SJCRH30 (cell line): ENCODE data around the gene TTC28. TPM values are rescaled to one million over a fixed set of nuclear protein-coding genes. Genes with fewer than 3 reads are reported as not detected.
A peak's percentile ranks its signal among the peaks of the same experiment; 100 is the strongest.
"Not testable (repeated sequence)": the region's sequence is repeated elsewhere in the genome, so short reads cannot be mapped to it uniquely, and the experiment has no call there.

Experiments
- DNase-seq, 2 experiments: peaks; one replicate each; pipeline ENCODE4 v3.0.0-alpha.2; 2015 to 2020
- H3K27ac ChIP-seq: fragments of 250-450 bp; sonication (Bioruptor Pico); 2 replicates; pipeline ENCODE4 v1.5.1; 2020; ENCODE audit warnings: mild to moderate bottlenecking, moderate library complexity
- H3K27me3 ChIP-seq: fragments of 250-450 bp; sonication (Bioruptor Pico); 2 replicates; pipeline ENCODE4 v1.5.1; 2020; ENCODE audit warnings: mild to moderate bottlenecking, moderate library complexity
- H3K36me3 ChIP-seq: fragments of 250-450 bp; sonication (Bioruptor Pico); 2 replicates; pipeline ENCODE4 v1.5.1; 2020; ENCODE audit warnings: mild to moderate bottlenecking, moderate library complexity
- H3K4me1 ChIP-seq: fragments of 250-450 bp; sonication (Bioruptor Pico); 2 replicates; pipeline ENCODE4 v1.5.1; 2020; ENCODE audit warnings: mild to moderate bottlenecking, moderate library complexity
- H3K4me3 ChIP-seq: fragments of 250-450 bp; sonication (Bioruptor Pico); 2 replicates; pipeline ENCODE4 v1.5.1; 2020; ENCODE audit warnings: mild to moderate bottlenecking, moderate library complexity
- H3K9me3 ChIP-seq: fragments of 250-450 bp; sonication (Bioruptor Pico); replicated peaks from 2 replicates; pipeline ENCODE4 v1.5.1; 2020; ENCODE audit warnings: mild to moderate bottlenecking, moderate library complexity
- total RNA-seq: library from RNA; depleted of rRNA; stranded (reverse); fragments of >200 nt; shearing (Covaris generic); gene quantifications from 2 replicates; pipeline ENCODE4 v1.2.3, GENCODE V29; 2014

The TTC28 gene
- total RNA-seq, 1 experiment from 2014 or later = 12.8 TPM

DNA sequence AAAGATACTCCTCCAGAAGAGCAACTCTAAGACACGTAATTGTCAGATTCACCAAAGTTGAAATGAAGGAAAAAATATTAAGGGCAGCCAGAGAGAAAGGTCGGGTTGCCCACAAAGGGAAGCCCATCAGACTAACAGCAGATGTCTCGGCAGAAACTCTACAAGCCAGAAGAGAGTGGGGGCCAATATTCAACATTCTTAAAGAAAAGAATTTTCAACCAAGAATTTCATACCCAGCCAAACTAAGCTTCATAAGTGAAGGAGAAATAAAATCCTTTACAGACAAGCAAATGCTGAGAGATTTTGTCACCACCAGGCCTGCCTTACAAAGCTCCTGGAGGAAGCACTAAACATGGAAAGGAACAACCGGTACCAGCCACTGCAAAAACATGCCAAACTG, 149.1 kb downstream of the TTC28 start:
- H3K9me3 ChIP-seq = peaks cover 25% of the 10 kb centered on the region
- H3K4me1 ChIP-seq, H3K4me3 ChIP-seq, DNase-seq, H3K27ac ChIP-seq, H3K27me3 ChIP-seq, H3K36me3 ChIP-seq: not testable (repeated sequence)

- H3K4me3 ChIP-seq, H3K27ac ChIP-seq, DNase-seq, H3K27me3 ChIP-seq, H3K36me3 ChIP-seq, H3K4me1 ChIP-seq: not testable (repeated sequence)
- H3K9me3 ChIP-seq = peaks cover 25% of the 10 kb centered on the region
Observed at GRCh38 chr22:28529144-28529543, 150.5 kb downstream of the TTC28 start.

DNA sequence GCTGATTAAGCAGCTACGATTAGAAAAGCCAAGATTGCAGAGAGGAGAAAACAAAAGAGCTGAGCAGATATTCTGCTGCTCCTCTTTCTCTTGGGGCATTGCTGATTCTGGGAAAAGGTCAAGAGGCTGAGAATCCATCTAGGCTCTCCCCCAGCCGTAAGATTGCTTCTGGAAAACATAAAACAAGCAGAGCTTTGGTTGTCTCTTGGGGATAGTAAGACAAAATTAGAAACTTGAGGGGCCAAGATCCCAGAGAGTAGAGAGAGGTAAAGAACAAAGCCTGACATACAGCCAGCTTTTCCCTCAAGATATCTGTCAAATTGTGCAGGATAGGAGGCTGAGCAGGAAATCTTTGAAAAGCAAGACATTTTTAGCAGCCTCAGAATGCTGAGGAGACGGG, 158.2 kb downstream of the TTC28 start:
- H3K27me3 ChIP-seq = no peaks in the 10 kb centered on the region
- no peaks in the 10 kb centered on the region for H3K9me3 ChIP-seq
- no peaks in the 10 kb centered on the region for H3K36me3 ChIP-seq
- no peak overlapping the region for H3K27ac ChIP-seq
- no peaks in the 10 kb centered on the region for H3K4me1 ChIP-seq
- no peak for DNase-seq
- H3K4me3 ChIP-seq = no peak overlapping the region

GRCh38 chr22:28514321-28514821, 165.3 kb downstream of the TTC28 start:
- Histone ChIP-seq H3K9me3 (no peaks in the 10 kb centered on the region), H3K36me3 (no peaks in the 10 kb centered on the region), H3K27ac (no peak overlapping the region), H3K4me1 (no peaks in the 10 kb centered on the region), H3K27me3 (no peaks in the 10 kb centered on the region), H3K4me3 (no peak overlapping the region)
- no peak for DNase-seq

DNA sequence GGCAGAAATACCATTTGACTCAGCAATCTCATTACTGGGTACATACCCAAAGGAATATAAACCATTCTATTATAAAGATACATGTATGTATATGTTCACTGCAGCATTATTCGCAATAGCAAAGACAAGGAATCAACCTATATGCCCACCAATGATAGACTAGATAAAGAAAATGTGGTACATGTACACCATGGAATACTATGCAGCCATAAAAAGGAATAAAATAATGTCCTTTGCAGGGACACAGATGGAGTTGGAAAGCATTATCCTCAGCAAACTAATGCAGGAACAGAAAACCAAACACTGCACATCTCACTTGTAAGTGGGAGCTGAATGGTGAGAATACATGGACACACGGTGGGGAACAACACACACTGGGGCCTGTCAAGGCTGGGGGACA, 167.3 kb downstream of the TTC28 start:
- not testable (repeated sequence) for DNase-seq, H3K4me3 ChIP-seq, H3K27ac ChIP-seq, H3K9me3 ChIP-seq, H3K4me1 ChIP-seq, H3K36me3 ChIP-seq, H3K27me3 ChIP-seq

DNA sequence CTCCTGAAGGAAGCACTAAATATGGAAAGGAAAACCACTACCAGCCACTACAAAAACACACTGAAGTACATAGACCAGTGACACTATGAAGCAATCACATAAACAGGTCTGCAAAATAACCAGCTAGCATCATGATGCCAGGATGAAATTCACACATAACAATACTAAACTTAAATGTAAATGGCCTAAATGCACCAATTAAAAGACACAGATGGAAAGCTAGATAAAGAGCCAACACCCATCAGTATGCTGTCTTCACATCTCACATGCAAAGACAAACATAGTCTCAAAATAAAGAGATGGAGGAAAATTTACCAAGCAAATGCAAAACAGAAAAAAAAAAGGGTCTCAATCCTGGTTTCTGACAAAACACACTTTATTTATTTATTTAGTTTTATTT, 171.7 kb downstream of the TTC28 start:
- Histone ChIP-seq H3K27ac (no peak overlapping the region), H3K9me3 (no peaks in the 10 kb centered on the region), H3K27me3 (no peaks in the 10 kb centered on the region), H3K36me3 (no peaks in the 10 kb centered on the region), H3K4me3 (no peak overlapping the region), H3K4me1 (peaks cover 8% of the 10 kb centered on the region; the same call in 1 of the 2 replicates)
- DNase-seq = no peak

DNA sequence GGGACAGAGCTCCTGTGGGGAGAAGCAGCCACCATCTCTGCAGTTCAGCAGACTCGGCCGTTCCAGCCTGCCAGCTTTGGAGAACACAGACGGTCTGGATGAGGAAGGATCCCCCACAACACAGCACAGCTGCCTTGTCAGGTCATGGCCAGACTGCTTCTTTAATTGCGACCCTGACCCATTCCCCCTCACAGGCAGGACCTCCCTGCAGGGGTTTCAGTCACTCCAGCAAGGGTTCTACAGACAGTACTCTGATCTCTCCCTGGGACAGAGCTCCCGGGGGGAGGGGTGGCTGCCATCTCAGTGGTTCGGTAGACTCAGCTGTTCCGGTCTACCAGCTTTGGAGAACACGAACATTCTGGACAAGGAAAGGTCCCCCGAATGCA, 173.5 kb downstream of the TTC28 start:
- Histone ChIP-seq H3K36me3 (no peaks in the 10 kb centered on the region), H3K4me3 (peak overlapping the region; percentile 59), H3K27ac (peak overlapping the region; percentile 88), H3K9me3 (no peaks in the 10 kb centered on the region), H3K4me1 (peaks cover 8% of the 10 kb centered on the region; the same call in 1 of the 2 replicates), H3K27me3 (no peaks in the 10 kb centered on the region)
- peak; percentile 72 to 75 for DNase-seq

DNA sequence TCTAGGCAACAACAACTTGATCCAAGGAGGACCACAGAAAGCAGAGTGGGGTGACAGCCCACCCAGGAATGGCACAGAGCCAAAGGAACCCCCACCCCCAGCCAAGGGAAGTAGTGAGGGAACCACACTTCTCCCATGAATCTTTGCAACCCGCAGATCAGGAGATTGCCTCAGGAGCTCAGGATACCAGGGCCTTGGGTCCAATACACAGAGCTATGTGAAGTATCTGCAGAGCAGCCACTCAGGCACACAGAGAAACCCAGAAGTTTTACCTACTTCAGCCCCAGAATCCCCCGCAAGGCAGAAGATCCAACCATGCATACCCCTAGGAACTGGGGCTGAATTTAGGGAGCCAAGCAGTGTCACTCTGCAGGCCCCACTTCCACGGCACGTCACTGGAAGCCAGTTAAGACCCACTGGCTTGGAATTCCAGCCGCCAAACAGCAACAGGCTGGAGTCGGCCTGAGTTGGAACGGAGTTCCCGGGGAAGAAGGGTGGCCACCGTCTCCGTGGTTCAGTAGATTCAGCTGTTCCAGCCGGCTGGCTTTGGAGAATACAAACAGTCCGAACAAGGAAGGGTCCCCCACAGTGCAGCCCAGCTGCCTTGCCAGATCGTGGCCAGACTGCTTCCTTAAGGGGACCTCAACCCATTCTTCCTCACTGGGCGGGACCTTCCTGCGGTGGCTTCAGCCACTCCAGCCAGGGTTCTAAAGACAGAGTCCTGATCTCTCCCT, 174.1 kb downstream of the TTC28 start:
- no peaks in the 10 kb centered on the region for H3K9me3 ChIP-seq
- peak; percentile 78 to 84 for DNase-seq
- peaks cover 8% of the 10 kb centered on the region; the same call in 1 of the 2 replicates for H3K4me1 ChIP-seq
- peak overlapping the region; percentile 88 for H3K27ac ChIP-seq
- peak overlapping the region; percentile 59 for H3K4me3 ChIP-seq
- no peaks in the 10 kb centered on the region for H3K36me3 ChIP-seq
- H3K27me3 ChIP-seq = no peaks in the 10 kb centered on the region

DNA sequence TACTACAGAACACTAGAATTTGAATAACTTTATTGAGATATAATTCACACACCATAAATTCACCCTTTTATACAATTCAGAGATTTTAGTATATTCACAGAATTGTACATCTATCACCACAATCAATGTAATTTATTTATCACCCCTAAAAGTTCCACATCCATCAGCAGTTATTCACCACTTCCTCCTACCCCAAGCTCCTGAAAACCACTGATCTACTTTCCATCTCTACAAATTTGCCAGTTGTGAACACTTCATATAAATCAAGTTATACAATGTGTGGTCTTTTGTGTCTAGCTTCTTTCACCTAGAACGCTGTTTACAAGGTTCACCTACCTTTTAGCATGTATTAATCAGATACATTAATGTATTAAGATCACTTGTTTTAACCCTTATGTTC, 179.6 kb downstream of the TTC28 start:
- no peak for DNase-seq
- no peaks in the 10 kb centered on the region for H3K4me1 ChIP-seq

DNA sequence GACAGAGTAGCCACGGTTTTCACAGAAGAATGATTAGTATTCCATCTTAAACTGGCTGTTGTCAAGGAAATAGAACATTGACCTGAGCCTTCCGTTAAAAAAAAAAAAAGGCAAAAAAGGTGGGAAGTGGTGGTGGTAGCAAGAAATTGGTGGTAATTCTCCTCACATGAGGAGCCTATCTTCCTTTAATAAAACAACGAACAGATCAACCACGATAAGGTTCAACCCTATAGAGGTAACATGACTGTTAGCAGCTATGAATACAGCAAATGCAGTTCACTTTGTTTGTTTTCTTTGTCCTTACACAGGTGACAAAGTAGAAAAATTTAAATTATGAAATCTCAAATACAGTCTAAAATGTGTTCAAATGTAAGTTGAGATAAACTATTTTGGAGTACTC, 181.6 kb downstream of the TTC28 start:
- no peak overlapping the region for H3K4me3 ChIP-seq
- DNase-seq = no peak

More for the DNA sequence above, 179.6 kb downstream of the TTC28 start:
- H3K36me3 ChIP-seq = no peaks in the 10 kb centered on the region
- no peaks in the 10 kb centered on the region for H3K27me3 ChIP-seq
- no peaks in the 10 kb centered on the region for H3K9me3 ChIP-seq
- H3K27ac ChIP-seq = no peak overlapping the region
- H3K4me3 ChIP-seq = no peak overlapping the region

GRCh38 chr22:28497188-28497587, 182.5 kb downstream of the TTC28 start:
- Histone ChIP-seq H3K36me3 (no peaks in the 10 kb centered on the region), H3K4me1 (no peaks in the 10 kb centered on the region), H3K27me3 (no peaks in the 10 kb centered on the region), H3K4me3 (no peak overlapping the region), H3K27ac (no peak overlapping the region), H3K9me3 (no peaks in the 10 kb centered on the region)
- DNase-seq = no peak

More for the DNA sequence above, 181.6 kb downstream of the TTC28 start:
- Histone ChIP-seq H3K9me3 (no peaks in the 10 kb centered on the region), H3K27me3 (no peaks in the 10 kb centered on the region), H3K4me1 (no peaks in the 10 kb centered on the region), H3K36me3 (no peaks in the 10 kb centered on the region), H3K27ac (no peak overlapping the region)

- not testable (repeated sequence) for H3K27ac ChIP-seq, H3K4me3 ChIP-seq, H3K4me1 ChIP-seq, H3K27me3 ChIP-seq, H3K9me3 ChIP-seq, H3K36me3 ChIP-seq, DNase-seq
Observed at GRCh38 chr22:28491289-28491688, 188.4 kb downstream of the TTC28 start.

- no peaks in the 10 kb centered on the region for H3K36me3 ChIP-seq
- H3K27me3 ChIP-seq = no peaks in the 10 kb centered on the region
- no peak overlapping the region for H3K27ac ChIP-seq
- DNase-seq = no peak
- H3K9me3 ChIP-seq = peaks cover 4% of the 10 kb centered on the region; the same call in 1 of the 2 replicates
- no peak overlapping the region for H3K4me3 ChIP-seq
- no peaks in the 10 kb centered on the region for H3K4me1 ChIP-seq
Observed at GRCh38 chr22:28488825-28489224, 190.8 kb downstream of the TTC28 start.

GRCh38 chr22:28484662-28485061, 195.0 kb downstream of the TTC28 start:
- Histone ChIP-seq H3K27me3 (no peaks in the 10 kb centered on the region), H3K36me3 (no peaks in the 10 kb centered on the region), H3K4me3 (no peak overlapping the region), H3K9me3 (no peaks in the 10 kb centered on the region), H3K27ac (no peak overlapping the region), H3K4me1 (no peaks in the 10 kb centered on the region; the same call in 1 of the 2 replicates)
- no peak for DNase-seq

DNA sequence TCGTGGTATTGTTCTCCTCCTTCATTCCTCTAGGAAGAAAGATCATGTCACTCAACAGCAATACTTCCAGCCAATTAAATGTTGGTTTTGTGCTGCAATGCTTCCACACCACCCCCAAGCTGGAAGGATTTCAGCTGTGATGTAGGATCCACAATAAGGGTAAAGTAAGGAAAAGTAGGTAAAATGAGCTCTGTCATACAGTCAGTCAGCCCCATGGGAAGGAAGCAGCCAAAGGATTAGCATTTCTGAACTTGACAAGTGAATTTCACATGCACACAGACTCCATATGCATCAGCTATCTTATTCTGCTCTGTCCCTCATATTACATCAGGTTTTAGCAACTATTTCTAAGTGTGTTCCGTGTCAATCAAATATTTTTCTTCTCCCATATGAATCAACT, 197.9 kb downstream of the TTC28 start:
- no peaks in the 10 kb centered on the region for H3K9me3 ChIP-seq
- no peaks in the 10 kb centered on the region; the same call in 1 of the 2 replicates for H3K4me1 ChIP-seq
- DNase-seq = no peak
- no peaks in the 10 kb centered on the region for H3K27me3 ChIP-seq
- no peak overlapping the region for H3K27ac ChIP-seq
- H3K36me3 ChIP-seq = no peaks in the 10 kb centered on the region
- no peak overlapping the region for H3K4me3 ChIP-seq
